OCI-LY3 (cell line): ENCODE results near the gene TGM4.

Experiments used
- H2AFZ ChIP-seq: fragments of 200-600, 300-600 bp; shearing (Covaris generic); 2 replicates; pipeline ENCODE4 v1.6.0; 2014; ENCODE audit warnings: antibody characterized with exemption, low read depth, low read length
- H3K27ac ChIP-seq: fragments of 200-600, 300-600 bp; sonication (generic); 2 replicates; pipeline ENCODE4 v1.5.1; 2014; ENCODE audit warnings: mild to moderate bottlenecking, low read length, moderate library complexity, mixed read lengths
- H3K27me3 ChIP-seq: fragments of 200-600, 300-600 bp; sonication (generic); 2 replicates; pipeline ENCODE4 v1.6.1; 2014; ENCODE audit warnings: low read depth, low read length, mixed read lengths
- H3K36me3 ChIP-seq: fragments of 200-600, 300-600 bp; sonication (generic); replicated peaks from 2 replicates; pipeline ENCODE3; 2014; ENCODE audit warnings: low read depth, low read length, mixed read lengths
- H3K4me1 ChIP-seq: fragments of 300-600, 200-600 bp; sonication (generic); 2 replicates; pipeline ENCODE4 v1.6.1; 2014; ENCODE audit warnings: low read length, mixed read lengths
- H3K4me2 ChIP-seq: fragments of 200-600, 300-600 bp; sonication (generic); 2 replicates; pipeline ENCODE4 v1.6.1; 2014; ENCODE audit warnings: low read length, mixed read lengths
- H3K4me3 ChIP-seq: fragments of 300-600, 200-600 bp; sonication (generic); 2 replicates; pipeline ENCODE4 v1.5.1; 2014; ENCODE audit warnings: antibody characterized with exemption, mild to moderate bottlenecking, low read length, moderate library complexity
- H3K79me2 ChIP-seq: fragments of 300-600, 200-600 bp; shearing (Covaris generic); 2 replicates; pipeline ENCODE4 v1.6.1; 2014; ENCODE audit warnings: mild to moderate bottlenecking, low read length, mixed read lengths
- H3K9ac ChIP-seq: fragments of 300-600, 200-600 bp; shearing (Covaris generic); 2 replicates; pipeline ENCODE4 v1.6.0; 2014; ENCODE audit warnings: mild to moderate bottlenecking, low read length, moderate library complexity
- H3K9me3 ChIP-seq: fragments of 200-600, 300-600 bp; shearing (Covaris generic); 2 replicates; pipeline ENCODE4 v1.6.1; 2014; ENCODE audit warnings: low read length, mixed read lengths; ENCODE audit not compliant: insufficient read depth
- H4K20me1 ChIP-seq: fragments of 200-600, 300-600 bp; sonication (generic); 2 replicates; pipeline ENCODE4 v1.6.1; 2016; ENCODE audit warnings: low read length, mixed read lengths; ENCODE audit not compliant: insufficient read depth
- EZH2phosphoT487 ChIP-seq: fragments of 200-600 bp; shearing (Covaris generic); IDR thresholded peaks from 2 replicates; pipeline ENCODE4 v1.6.1; 2018; ENCODE audit warnings: antibody characterized with exemption, mixed run types, low read depth
- TF ChIP-seq, protein P1 (sequence below): fragments of 200-600, 300-600 bp; sonication (generic); IDR thresholded peaks from 2 replicates; pipeline ENCODE4 v1.5.1; 2014; ENCODE audit warnings: antibody characterized with exemption, low read length, low read depth

Gene TGM4

DNA sequence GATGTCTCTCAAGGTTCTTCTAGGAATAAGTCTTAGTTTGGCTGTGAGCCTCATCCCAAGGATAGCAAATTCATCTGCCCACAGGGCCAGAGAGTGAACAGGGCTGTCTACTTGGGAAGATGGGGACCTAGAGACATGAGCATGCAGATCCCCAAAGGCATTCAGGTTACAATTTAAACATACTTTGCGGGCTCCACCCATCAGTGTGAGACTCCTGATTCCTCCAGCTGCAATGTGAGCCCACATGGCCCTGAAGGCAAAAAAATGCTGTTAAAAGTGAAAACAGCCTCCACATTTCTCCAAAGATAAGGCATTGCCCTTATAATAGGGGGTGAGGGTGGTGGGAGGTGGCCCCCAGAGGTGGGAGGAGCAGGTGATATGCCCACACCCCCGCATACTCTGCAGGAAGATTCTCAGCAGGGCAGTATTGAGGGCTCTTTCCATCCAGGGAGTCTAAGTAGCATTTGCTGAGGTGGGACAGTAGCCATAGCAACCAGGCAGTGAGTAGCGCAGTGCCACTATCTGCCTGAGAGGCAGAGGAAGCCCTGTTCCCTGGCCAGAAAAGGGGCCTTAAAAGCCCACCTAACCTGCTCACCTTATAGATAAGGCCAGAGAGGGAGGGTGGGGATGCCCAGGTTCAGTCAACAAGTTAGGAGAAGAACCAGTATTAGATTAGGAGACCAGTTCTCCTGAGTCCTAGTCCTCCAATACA lies 31.2 kb downstream of the TGM4 start:
- peaks cover 8% of the 10 kb centered on the region; the same call in 1 of the 2 replicates for H3K27me3 ChIP-seq
- H4K20me1 ChIP-seq = no peaks in the 10 kb centered on the region
- no peak overlapping the region for H3K27ac ChIP-seq
- no peak overlapping the region for H3K4me2 ChIP-seq
- TF ChIP-seq EZH2phosphoT487 = no peak
- TF ChIP-seq, protein P1, sequence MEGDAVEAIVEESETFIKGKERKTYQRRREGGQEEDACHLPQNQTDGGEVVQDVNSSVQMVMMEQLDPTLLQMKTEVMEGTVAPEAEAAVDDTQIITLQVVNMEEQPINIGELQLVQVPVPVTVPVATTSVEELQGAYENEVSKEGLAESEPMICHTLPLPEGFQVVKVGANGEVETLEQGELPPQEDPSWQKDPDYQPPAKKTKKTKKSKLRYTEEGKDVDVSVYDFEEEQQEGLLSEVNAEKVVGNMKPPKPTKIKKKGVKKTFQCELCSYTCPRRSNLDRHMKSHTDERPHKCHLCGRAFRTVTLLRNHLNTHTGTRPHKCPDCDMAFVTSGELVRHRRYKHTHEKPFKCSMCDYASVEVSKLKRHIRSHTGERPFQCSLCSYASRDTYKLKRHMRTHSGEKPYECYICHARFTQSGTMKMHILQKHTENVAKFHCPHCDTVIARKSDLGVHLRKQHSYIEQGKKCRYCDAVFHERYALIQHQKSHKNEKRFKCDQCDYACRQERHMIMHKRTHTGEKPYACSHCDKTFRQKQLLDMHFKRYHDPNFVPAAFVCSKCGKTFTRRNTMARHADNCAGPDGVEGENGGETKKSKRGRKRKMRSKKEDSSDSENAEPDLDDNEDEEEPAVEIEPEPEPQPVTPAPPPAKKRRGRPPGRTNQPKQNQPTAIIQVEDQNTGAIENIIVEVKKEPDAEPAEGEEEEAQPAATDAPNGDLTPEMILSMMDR = no peak
- no peaks in the 10 kb centered on the region for H3K36me3 ChIP-seq
- H3K9ac ChIP-seq = no peak overlapping the region
- no peak overlapping the region for H2AFZ ChIP-seq
- H3K4me1 ChIP-seq = peaks cover 4% of the 10 kb centered on the region; the same call in 1 of the 2 replicates
- H3K79me2 ChIP-seq = no peaks in the 10 kb centered on the region
- H3K9me3 ChIP-seq = no peaks in the 10 kb centered on the region
- no peak overlapping the region for H3K4me3 ChIP-seq

DNA sequence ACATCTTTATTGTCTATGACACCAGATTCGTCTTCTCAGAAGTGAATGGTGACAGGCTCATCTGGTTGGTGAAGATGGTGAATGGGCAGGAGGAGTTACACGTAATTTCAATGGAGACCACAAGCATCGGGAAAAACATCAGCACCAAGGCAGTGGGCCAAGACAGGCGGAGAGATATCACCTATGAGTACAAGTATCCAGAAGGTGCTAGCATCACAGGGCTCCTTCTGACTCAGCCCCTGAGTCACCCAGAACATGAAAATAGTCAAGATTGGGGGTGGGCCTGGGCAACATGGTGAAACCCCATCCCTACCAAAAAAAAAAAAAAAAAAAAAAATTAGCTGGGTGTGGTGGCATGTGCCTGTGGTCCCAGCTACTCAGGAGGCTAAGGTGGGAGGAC lies 32.6 kb downstream of the TGM4 start:
- H3K4me3 ChIP-seq = no peak overlapping the region
- H4K20me1 ChIP-seq = no peaks in the 10 kb centered on the region
- H3K9ac ChIP-seq = no peak overlapping the region
- peaks cover 4% of the 10 kb centered on the region; the same call in 1 of the 2 replicates for H3K4me1 ChIP-seq
- H3K27ac ChIP-seq = no peak overlapping the region
- H3K36me3 ChIP-seq = no peaks in the 10 kb centered on the region
- H3K79me2 ChIP-seq = no peaks in the 10 kb centered on the region
- TF ChIP-seq, protein P1 = no peak
- no peak for TF ChIP-seq EZH2phosphoT487
- peaks cover 5% of the 10 kb centered on the region; the same call in 1 of the 2 replicates for H3K27me3 ChIP-seq
- H3K4me2 ChIP-seq = no peak overlapping the region
- H3K9me3 ChIP-seq = no peaks in the 10 kb centered on the region
- no peak overlapping the region for H2AFZ ChIP-seq

DNA sequence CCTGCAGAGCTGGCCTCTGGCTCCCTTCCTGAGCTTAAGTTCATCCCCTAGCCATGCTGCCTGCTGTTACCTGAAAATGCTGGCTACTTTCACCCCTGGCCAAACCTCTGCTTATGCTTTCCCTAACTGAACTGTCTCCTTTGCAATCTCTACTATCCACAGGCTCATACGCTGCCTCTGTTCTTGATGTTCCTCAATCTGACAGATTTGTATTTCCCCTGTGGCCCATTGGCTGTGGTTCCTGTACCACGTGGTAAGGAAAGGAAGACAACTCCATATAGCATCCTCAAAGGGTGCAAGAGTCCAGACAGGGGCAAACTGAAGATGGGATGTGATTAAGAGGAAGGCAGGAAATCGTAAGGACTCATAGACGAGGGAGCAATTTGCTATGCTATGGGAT lies 33.2 kb downstream of the TGM4 start:
- Histone ChIP-seq H3K27ac (no peak overlapping the region), H2AFZ (no peak overlapping the region), H3K36me3 (no peaks in the 10 kb centered on the region), H4K20me1 (no peaks in the 10 kb centered on the region), H3K9me3 (no peaks in the 10 kb centered on the region), H3K4me1 (peaks cover 4% of the 10 kb centered on the region; the same call in 1 of the 2 replicates), H3K79me2 (no peaks in the 10 kb centered on the region), H3K4me3 (no peak overlapping the region), H3K4me2 (no peak overlapping the region), H3K27me3 (peaks cover 5% of the 10 kb centered on the region; the same call in 1 of the 2 replicates), H3K9ac (no peak overlapping the region)
- TF ChIP-seq, protein P1 = no peak
- TF ChIP-seq EZH2phosphoT487 = no peak

DNA sequence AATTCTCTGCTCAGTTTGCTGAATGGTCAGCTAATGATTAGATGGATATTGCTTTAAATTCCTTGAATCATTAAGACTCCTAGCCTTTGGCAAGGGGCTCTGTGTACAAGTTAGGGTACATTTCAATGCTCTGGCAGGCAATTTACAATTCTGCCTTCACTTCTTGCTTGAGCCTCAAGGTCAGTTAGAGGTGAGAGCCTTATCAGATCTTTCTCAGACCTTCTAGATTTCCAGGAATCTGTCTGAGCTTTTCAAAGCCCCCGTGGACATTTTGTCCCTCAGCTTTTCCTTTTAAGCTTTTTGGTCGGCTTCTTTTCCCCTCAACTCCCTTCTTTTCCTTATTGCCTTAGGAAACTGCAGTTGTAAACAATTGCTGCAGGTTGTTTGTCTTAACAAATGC lies 34.7 kb downstream of the TGM4 start:
- Histone ChIP-seq H3K4me3 (no peak overlapping the region), H2AFZ (no peak overlapping the region), H3K27ac (no peak overlapping the region), H3K9ac (no peak overlapping the region), H3K36me3 (no peaks in the 10 kb centered on the region), H3K4me2 (no peak overlapping the region), H3K9me3 (no peaks in the 10 kb centered on the region), H4K20me1 (0 out of 2 replicates have a peak, but pooled peaks cover 3% of the 10 kb centered on the region), H3K27me3 (peaks cover 5% of the 10 kb centered on the region; the same call in 1 of the 2 replicates), H3K79me2 (no peaks in the 10 kb centered on the region), H3K4me1 (peaks cover 4% of the 10 kb centered on the region; the same call in 1 of the 2 replicates)
- no peak for TF ChIP-seq EZH2phosphoT487
- TF ChIP-seq, protein P1 = no peak
